ENCODE data around the gene BAIAP3. TPM values are rescaled to one million over a fixed set of nuclear protein-coding genes. Genes with fewer than 3 reads are reported as not detected.

Gene BAIAP3
- 0.94 to 1.5 TPM (median 1.3 TPM) in 5 replicates for total RNA-seq (2022; extraction: Qiagen RNA extraction; ENCODE audit: low read depth)

GRCh38 chr16:1333149-1333812 lies at the start of gene BAIAP3:
Gene BAIAP3 (plus strand): TSS chr16:1333645. CDS start chr16:1338550, 4,905 bp downstream.

GRCh38 chr16:1308977-1309885 lies 24.2 kb upstream of the BAIAP3 start, which contains the start of gene UBE2I:
Gene UBE2I (plus strand): TSS chr16:1309636. CDS start chr16:1314031, 4,395 bp downstream.

GRCh38 chr16:1351582-1352362 lies 18.3 kb downstream of the BAIAP3 start, which contains the start of the genes GNPTG and TSR3:
Gene GNPTG (plus strand): TSS chr16:1351931. CDS start chr16:1351966, 35 bp downstream.
Gene TSR3 (minus strand): TSS chr16:1351878. CDS start chr16:1351804, 74 bp downstream.

Other genes starting within 250 kb of the BAIAP3 start
- gene C1QTNF8, start 237.4 kb upstream of the BAIAP3 start, total RNA-seq (2022; extraction: Qiagen RNA extraction; ENCODE audit: low read depth): not detected in 5 replicates
- 12.4 to 19.8 TPM (median 18.4 TPM) in 5 replicates for gene CACNA1H, start 180.5 kb upstream of the BAIAP3 start, total RNA-seq (2022; extraction: Qiagen RNA extraction; ENCODE audit: low read depth)
- gene TPSG1, start 108.4 kb upstream of the BAIAP3 start, total RNA-seq (2022; extraction: Qiagen RNA extraction; ENCODE audit: low read depth): 0.15 to 0.16 TPM in 2 of 5 replicates, not detected in the others
- 0.13 TPM in 1 of 5 replicates, not detected in the others for gene TPSB2, start 103.5 kb upstream of the BAIAP3 start, total RNA-seq (2022; extraction: Qiagen RNA extraction; ENCODE audit: low read depth)
- 0.09 TPM in 1 of 5 replicates, not detected in the others for gene TPSAB1, start 92.9 kb upstream of the BAIAP3 start, total RNA-seq (2022; extraction: Qiagen RNA extraction; ENCODE audit: low read depth)
- gene TPSD1, start 77.6 kb upstream of the BAIAP3 start, total RNA-seq (2022; extraction: Qiagen RNA extraction; ENCODE audit: low read depth): 0.15 TPM in 1 of 5 replicates, not detected in the others
- gene UBE2I, start 24.0 kb upstream of the BAIAP3 start, total RNA-seq (2022; extraction: Qiagen RNA extraction; ENCODE audit: low read depth): 150 to 195 TPM (median 172 TPM) in 5 replicates
- 58.1 to 93.9 TPM (median 88.2 TPM) in 5 replicates for gene TSR3, start 18.2 kb downstream of the BAIAP3 start, total RNA-seq (2022; extraction: Qiagen RNA extraction; ENCODE audit: low read depth)
- gene GNPTG, start 18.3 kb downstream of the BAIAP3 start, total RNA-seq (2022; extraction: Qiagen RNA extraction; ENCODE audit: low read depth): 26.2 to 39.2 TPM (median 34.4 TPM) in 5 replicates
- gene UNKL, start 81.1 kb downstream of the BAIAP3 start, total RNA-seq (2022; extraction: Qiagen RNA extraction; ENCODE audit: low read depth): 21.4 to 34.4 TPM (median 30.8 TPM) in 5 replicates
- gene UQCC4, start 87.1 kb downstream of the BAIAP3 start, total RNA-seq (2022; extraction: Qiagen RNA extraction; ENCODE audit: low read depth): 33.5 to 37.2 TPM (median 35.3 TPM) in 5 replicates
- not detected in 5 replicates for gene PERCC1, start 97.4 kb downstream of the BAIAP3 start, total RNA-seq (2022; extraction: Qiagen RNA extraction; ENCODE audit: low read depth)
- gene CCDC154, start 110.9 kb downstream of the BAIAP3 start, total RNA-seq (2022; extraction: Qiagen RNA extraction; ENCODE audit: low read depth): 0.05 to 0.47 TPM (median 0.26 TPM) in 4 of 5 replicates, not detected in the other
- gene CLCN7, start 141.4 kb downstream of the BAIAP3 start, total RNA-seq (2022; extraction: Qiagen RNA extraction; ENCODE audit: low read depth): 56.1 to 74.8 TPM (median 72.3 TPM) in 5 replicates
- gene PTX4, start 155.3 kb downstream of the BAIAP3 start, total RNA-seq (2022; extraction: Qiagen RNA extraction; ENCODE audit: low read depth): not detected in 5 replicates
- 28.3 to 41.7 TPM (median 38.9 TPM) in 5 replicates for gene TELO2, start 159.7 kb downstream of the BAIAP3 start, total RNA-seq (2022; extraction: Qiagen RNA extraction; ENCODE audit: low read depth)
- 0.07 to 0.08 TPM in 2 of 5 replicates, not detected in the others for gene TMEM204, start 200.0 kb downstream of the BAIAP3 start, total RNA-seq (2022; extraction: Qiagen RNA extraction; ENCODE audit: low read depth)